Measurements from ENCODE around the gene CTNNBL1. TPM values are rescaled to one million over a fixed set of nuclear protein-coding genes. Genes with fewer than 3 reads are reported as not detected.

CTNNBL1 gene
- total and polyA plus RNA-seq, 3 donors from 2014 or later = 50.4 to 119 (median 61.0) TPM

GRCh38 chr20:37669062-37669772 lies 24.6 kb upstream of the CTNNBL1 start:
- intact Hi-C loops (cut with DNase I; ENCODE audit: low total_unique reads) = no loop called here
- WGBS, 2 donors = 50 to 54% methylated on average over 2 of the region's 2 CpGs
- Histone ChIP-seq H3K27ac (no peak overlapping the region), H3K36me3 (ENCODE audit: low read depth, missing control alignments) (no peaks in the 10 kb centered on the region), H3K27me3 (no peaks in the 10 kb centered on the region), H3K4me3 (no peak overlapping the region), H3K9me3 (no peaks in the 10 kb centered on the region), H3K4me1 (peaks cover 4% of the 10 kb centered on the region)
- TF ChIP-seq POLR2A (IDR thresholded peaks at IDR 0.05) (no peak), CTCF (IDR thresholded peaks at IDR 0.05) (no peak)
- no peak for DNase-seq

GRCh38 chr20:37669773-37670236 lies 24.0 kb upstream of the CTNNBL1 start:
- intact Hi-C loops (cut with DNase I; ENCODE audit: low total_unique reads) = no loop called here
- Histone ChIP-seq H3K27ac (no peak overlapping the region), H3K9me3 (no peaks in the 10 kb centered on the region), H3K4me1 (peaks cover 4% of the 10 kb centered on the region), H3K4me3 (peak overlapping the region in 1 of 2 donors; percentile 5), H3K36me3 (ENCODE audit: low read depth, missing control alignments) (no peaks in the 10 kb centered on the region), H3K27me3 (no peaks in the 10 kb centered on the region)
- TF ChIP-seq CTCF (IDR thresholded peaks at IDR 0.05) = no peak
- no peak for TF ChIP-seq POLR2A (IDR thresholded peaks at IDR 0.05)
- DNase-seq = no peak
- 19 to 28% methylated on average over 12 of the region's 12 CpGs for WGBS, 2 donors

- Histone ChIP-seq H3K9me3 (no peaks in the 10 kb centered on the region), H3K36me3 (ENCODE audit: low read depth, missing control alignments) (no peaks in the 10 kb centered on the region), H3K4me1 (peaks cover 4% of the 10 kb centered on the region), H3K4me3 (peak overlapping the region; percentile 5 to 21), H3K27ac (no peak overlapping the region), H3K27me3 (no peaks in the 10 kb centered on the region)
- peak; percentile 32 for DNase-seq
- intact Hi-C loops (cut with DNase I; ENCODE audit: low total_unique reads) = no loop called here
- TF ChIP-seq POLR2A (IDR thresholded peaks at IDR 0.05) (no peak), CTCF (IDR thresholded peaks at IDR 0.05) (no peak)
- whole genome bisulfite sequencing, 2 donors = 9 to 23% methylated on average over 11 to 18 of the region's 18 CpGs
These were observed 23.5 kb upstream of the CTNNBL1 start for GRCh38 chr20:37670351-37670791.

GRCh38 chr20:37672143-37672542 lies 21.7 kb upstream of the CTNNBL1 start:
- 94 to 95% methylated on average over 3 of the region's 3 CpGs for WGBS, 2 donors
- TF ChIP-seq POLR2A (IDR thresholded peaks at IDR 0.05) (no peak), CTCF (IDR thresholded peaks at IDR 0.05) (no peak)
- no peaks in the 10 kb centered on the region for H3K9me3 ChIP-seq
- no peak for DNase-seq
- H3K36me3 ChIP-seq (ENCODE audit: low read depth, missing control alignments) = no peaks in the 10 kb centered on the region
- no peaks in the 10 kb centered on the region for H3K27me3 ChIP-seq
- H3K4me3 ChIP-seq = no peak overlapping the region
- no peak overlapping the region for H3K27ac ChIP-seq
- H3K4me1 ChIP-seq = peaks cover 4% of the 10 kb centered on the region
- intact Hi-C loops (cut with DNase I; ENCODE audit: low total_unique reads) = no loop called here

- Histone ChIP-seq H3K27ac (no peak overlapping the region), H3K4me1 (peaks cover 4% of the 10 kb centered on the region), H3K4me3 (no peak overlapping the region), H3K27me3 (no peaks in the 10 kb centered on the region), H3K9me3 (no peaks in the 10 kb centered on the region), H3K36me3 (ENCODE audit: low read depth, missing control alignments) (no peaks in the 10 kb centered on the region)
- DNase-seq = no peak
- intact Hi-C loops (cut with DNase I; ENCODE audit: low total_unique reads) = no loop called here
- 38 to 57% methylated on average over 1 of the region's 1 CpG for WGBS, 2 donors
- TF ChIP-seq CTCF (IDR thresholded peaks at IDR 0.05) = no peak
- no peak for TF ChIP-seq POLR2A (IDR thresholded peaks at IDR 0.05)
These were observed 20.4 kb upstream of the CTNNBL1 start for GRCh38 chr20:37673444-37673843.

All from testis (tissue), 3 donors.